Liver (tissue), 8 donors: ENCODE results near the gene SMIM45.

ENCODE experiments used
- DNase-seq: peaks from one replicate; pipeline ENCODE4 v3.0.0-alpha.2; 2017; ENCODE audit warnings: low spot score
- H3K27ac ChIP-seq, 2 donors: one replicate each; pipeline ENCODE4 v1.7.0; 2013; ENCODE audit warnings: inconsistent platforms in 2 of 2, low read length in 2 of 2, control low read depth in 1 of 2, low read depth in 1 of 2, mild to moderate bottlenecking in 1 of 2
- H3K27me3 ChIP-seq, 4 donors: one replicate each; pipeline versions ENCODE4 v1.6.1 to v1.7.0; 2013; ENCODE audit warnings: low read length in 3 of 4, inconsistent platforms in 1 of 4, mild to moderate bottlenecking in 1 of 4, moderate library complexity in 1 of 4; ENCODE audit not compliant: control insufficient read depth in 4 of 4, insufficient read depth in 4 of 4
- H3K36me3 ChIP-seq, 4 donors: one replicate each; pipeline versions ENCODE4 v1.6.1 to v1.7.0; 2013; ENCODE audit warnings: low read length in 3 of 4, mild to moderate bottlenecking in 3 of 4, low read depth in 1 of 4, moderate library complexity in 1 of 4; ENCODE audit not compliant: control insufficient read depth in 4 of 4, insufficient read depth in 3 of 4
- H3K4me1 ChIP-seq, 4 donors: one replicate each; pipeline versions ENCODE4 v1.6.1 to v1.7.0; 2013; ENCODE audit warnings: low read length in 3 of 4, mild to moderate bottlenecking in 3 of 4, moderate library complexity in 1 of 4; ENCODE audit not compliant: control insufficient read depth in 4 of 4, insufficient read depth in 4 of 4
- H3K4me3 ChIP-seq, 3 donors: one replicate each; pipeline versions ENCODE4 v1.6.1 to v1.7.0; 2013; ENCODE audit warnings: low read length in 3 of 3, control low read depth in 1 of 3, low read depth in 1 of 3, mild to moderate bottlenecking in 1 of 3
- H3K9ac ChIP-seq, 2 donors: one replicate each; pipeline ENCODE4 v1.7.0; 2013; ENCODE audit warnings: low read length in 2 of 2, mild to moderate bottlenecking in 2 of 2, moderate library complexity in 2 of 2, control low read depth in 1 of 2, low read depth in 1 of 2
- H3K9me3 ChIP-seq, 4 donors: one replicate each; pipeline versions ENCODE4 v1.6.1 to v1.7.0; 2013; ENCODE audit warnings: low read length in 3 of 4; ENCODE audit not compliant: control insufficient read depth in 4 of 4
- CTCF ChIP-seq: fragments of 150-350 bp; IDR thresholded peaks from 2 replicates; pipeline ENCODE4 v1.5.1; 2017; ENCODE audit warnings: improper control_type of control experiment, low read depth, low read length; ENCODE audit not compliant: missing input control
- EGR1 ChIP-seq, 2 donors: IDR thresholded peaks; 2 replicates each; pipeline ENCODE4 v1.6.1; 2016 to 2018; ENCODE audit warnings: antibody characterized with exemption in 2 of 2, low read depth in 2 of 2
- FOXA1 ChIP-seq: IDR thresholded peaks from 2 replicates; pipeline ENCODE4 v1.6.1; 2016; ENCODE audit warnings: antibody characterized with exemption
- FOXA2 ChIP-seq: IDR thresholded peaks from 2 replicates; pipeline ENCODE4 v1.6.1; 2016; ENCODE audit warnings: antibody characterized with exemption
- GABPA ChIP-seq, 2 donors: IDR thresholded peaks in 1 of 2; conservative IDR thresholded peaks in 1 of 2; 2 replicates each; pipeline ENCODE4 v1.6.1; 2016; ENCODE audit warnings: antibody characterized with exemption in 2 of 2, mild to moderate bottlenecking in 1 of 2, moderate library complexity in 1 of 2
- HNF4A ChIP-seq, 2 donors: conservative IDR thresholded peaks; 2 replicates each; pipeline ENCODE4 v1.6.1; 2016; ENCODE audit warnings: antibody characterized with exemption in 2 of 2, mild to moderate bottlenecking in 2 of 2
- HNF4G ChIP-seq: IDR thresholded peaks from 2 replicates; pipeline ENCODE4 v1.6.1; 2016; ENCODE audit warnings: antibody characterized with exemption
- JUND ChIP-seq, 2 donors: IDR thresholded peaks; 2 replicates each; pipeline ENCODE4 v1.6.1; 2016; ENCODE audit warnings: antibody characterized with exemption in 2 of 2
- NR2F2 ChIP-seq: IDR thresholded peaks from 2 replicates; pipeline ENCODE4 v1.6.1; 2016; ENCODE audit warnings: antibody characterized with exemption
- RAD21 ChIP-seq, 2 donors: IDR thresholded peaks; 2 replicates each; pipeline ENCODE4 v1.6.1; 2016; ENCODE audit warnings: antibody characterized with exemption in 2 of 2, mild to moderate bottlenecking in 2 of 2
- RXRA ChIP-seq, 2 donors: IDR thresholded peaks; 2 replicates each; pipeline ENCODE4 v1.6.1; 2017 to 2018; ENCODE audit warnings: antibody characterized with exemption in 2 of 2, mild to moderate bottlenecking in 1 of 2
- SP1 ChIP-seq: IDR thresholded peaks from 2 replicates; pipeline ENCODE4 v1.6.1; 2018; ENCODE audit warnings: antibody characterized with exemption, mild to moderate bottlenecking
- TAF1 ChIP-seq: conservative IDR thresholded peaks from 2 replicates; pipeline ENCODE4 v1.6.1; 2016; ENCODE audit warnings: antibody characterized with exemption, mild to moderate bottlenecking
- YY1 ChIP-seq: IDR thresholded peaks from 2 replicates; pipeline ENCODE4 v1.6.1; 2016; ENCODE audit warnings: antibody characterized with exemption, mild to moderate bottlenecking
- WGBS: extraction: QIAGEN DNeasy Blood & Tissue Kit; methylation state at CpG from one replicate; pipeline ENCODE4 v1.1.7; 2013; 5-methylcytosine and 5-hydroxymethylcytosine counted together
- TF ChIP-seq, protein P1 (sequence below): IDR thresholded peaks from 2 replicates; pipeline ENCODE4 v1.6.1; 2016; ENCODE audit warnings: antibody characterized with exemption
- TF ChIP-seq, protein P2 (sequence below): IDR thresholded peaks from 2 replicates; pipeline ENCODE4 v1.6.1; 2016; ENCODE audit warnings: antibody characterized with exemption
- TF ChIP-seq, protein P3 (sequence below): IDR thresholded peaks from 2 replicates; pipeline ENCODE4 v1.6.1; 2016; ENCODE audit warnings: antibody characterized with exemption, mild to moderate bottlenecking
- donor health status: healthy.
- donor health status: healthy.
- donor health status: healthy.
- donor health status: healthy.
- donor health status: healthy.

Gene SMIM45

GRCh38 chr22:41982865-41983264, 30.9 kb downstream of the SMIM45 start:
- Histone ChIP-seq H3K36me3 (no peaks in the 10 kb centered on the region), H3K27ac (no peak overlapping the region), H3K4me3 (no peak overlapping the region), H3K27me3 (no peaks in the 10 kb centered on the region), H3K4me1 (no peaks in the 10 kb centered on the region), H3K9me3 (no peaks in the 10 kb centered on the region), H3K9ac (no peak overlapping the region)
- TF ChIP-seq EGR1 (IDR thresholded peaks at IDR 0.05; ENCODE audit: low read depth in 2 of 2) (no peak), JUND (IDR thresholded peaks at IDR 0.05) (no peak), FOXA2 (no peak)
- DNase-seq: no peak
- 77% methylated on average over 5 of the region's 5 CpGs for WGBS

GRCh38 chr22:41983513-41984405, 31.8 kb downstream of the SMIM45 start:
- no peak for DNase-seq
- Histone ChIP-seq H3K4me3 (no peak overlapping the region), H3K27me3 (no peaks in the 10 kb centered on the region), H3K4me1 (no peaks in the 10 kb centered on the region), H3K9me3 (no peaks in the 10 kb centered on the region), H3K27ac (no peak overlapping the region), H3K9ac (no peak overlapping the region), H3K36me3 (no peaks in the 10 kb centered on the region)
- WGBS: 83% methylated on average over 6 of the region's 6 CpGs
- TF ChIP-seq, protein P1, sequence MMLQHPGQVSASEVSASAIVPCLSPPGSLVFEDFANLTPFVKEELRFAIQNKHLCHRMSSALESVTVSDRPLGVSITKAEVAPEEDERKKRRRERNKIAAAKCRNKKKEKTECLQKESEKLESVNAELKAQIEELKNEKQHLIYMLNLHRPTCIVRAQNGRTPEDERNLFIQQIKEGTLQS: no peak
- TF ChIP-seq NR2F2: no peak
- no peak for TF ChIP-seq CTCF

DNA sequence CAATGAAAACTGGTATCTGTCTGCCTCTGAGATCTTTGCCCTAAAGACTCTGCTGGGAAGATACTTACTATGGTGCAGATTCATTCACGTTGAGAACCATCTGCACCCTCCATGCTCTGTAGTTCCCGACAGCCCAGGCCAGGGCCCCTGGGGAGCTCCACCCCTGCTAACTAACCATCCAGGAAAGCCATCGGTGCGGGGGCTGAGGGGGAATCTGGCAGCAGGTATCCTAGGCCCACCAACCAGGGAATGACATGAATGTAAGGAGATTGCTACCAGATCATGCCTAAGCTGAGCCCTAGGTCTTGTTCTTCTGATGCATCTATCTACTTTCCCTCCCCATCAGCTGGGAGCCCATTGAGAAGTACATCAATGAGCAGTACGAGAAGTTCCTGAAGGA, 35.3 kb downstream of the SMIM45 start:
- Histone ChIP-seq H3K9me3 (no peaks in the 10 kb centered on the region), H3K27ac (no peak overlapping the region), H3K4me3 (no peak overlapping the region), H3K4me1 (no peaks in the 10 kb centered on the region), H3K9ac (no peak overlapping the region), H3K27me3 (no peaks in the 10 kb centered on the region), H3K36me3 (no peaks in the 10 kb centered on the region)
- no peak for DNase-seq
- WGBS: 97% methylated on average over 5 of the region's 5 CpGs
- TF ChIP-seq RAD21 (IDR thresholded peaks at IDR 0.05) (no peak), SP1 (no peak), FOXA1 (no peak), EGR1 (IDR thresholded peaks at IDR 0.05; ENCODE audit: low read depth in 2 of 2) (no peak), YY1 (no peak), JUND (IDR thresholded peaks at IDR 0.05) (no peak), CTCF (no peak), RXRA (IDR thresholded peaks at IDR 0.05) (no peak), FOXA2 (no peak), NR2F2 (no peak), TAF1 (no peak), HNF4A (conservative IDR thresholded peaks at IDR 0.05) (no peak), HNF4G (no peak), GABPA (IDR thresholded peaks at IDR 0.05 in 1 of 2, conservative IDR thresholded peaks at IDR 0.05 in 1 of 2) (no peak)
- TF ChIP-seq, protein P2, sequence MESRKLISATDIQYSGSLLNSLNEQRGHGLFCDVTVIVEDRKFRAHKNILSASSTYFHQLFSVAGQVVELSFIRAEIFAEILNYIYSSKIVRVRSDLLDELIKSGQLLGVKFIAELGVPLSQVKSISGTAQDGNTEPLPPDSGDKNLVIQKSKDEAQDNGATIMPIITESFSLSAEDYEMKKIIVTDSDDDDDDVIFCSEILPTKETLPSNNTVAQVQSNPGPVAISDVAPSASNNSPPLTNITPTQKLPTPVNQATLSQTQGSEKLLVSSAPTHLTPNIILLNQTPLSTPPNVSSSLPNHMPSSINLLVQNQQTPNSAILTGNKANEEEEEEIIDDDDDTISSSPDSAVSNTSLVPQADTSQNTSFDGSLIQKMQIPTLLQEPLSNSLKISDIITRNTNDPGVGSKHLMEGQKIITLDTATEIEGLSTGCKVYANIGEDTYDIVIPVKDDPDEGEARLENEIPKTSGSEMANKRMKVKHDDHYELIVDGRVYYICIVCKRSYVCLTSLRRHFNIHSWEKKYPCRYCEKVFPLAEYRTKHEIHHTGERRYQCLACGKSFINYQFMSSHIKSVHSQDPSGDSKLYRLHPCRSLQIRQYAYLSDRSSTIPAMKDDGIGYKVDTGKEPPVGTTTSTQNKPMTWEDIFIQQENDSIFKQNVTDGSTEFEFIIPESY: no peak
- TF ChIP-seq, protein P3, sequence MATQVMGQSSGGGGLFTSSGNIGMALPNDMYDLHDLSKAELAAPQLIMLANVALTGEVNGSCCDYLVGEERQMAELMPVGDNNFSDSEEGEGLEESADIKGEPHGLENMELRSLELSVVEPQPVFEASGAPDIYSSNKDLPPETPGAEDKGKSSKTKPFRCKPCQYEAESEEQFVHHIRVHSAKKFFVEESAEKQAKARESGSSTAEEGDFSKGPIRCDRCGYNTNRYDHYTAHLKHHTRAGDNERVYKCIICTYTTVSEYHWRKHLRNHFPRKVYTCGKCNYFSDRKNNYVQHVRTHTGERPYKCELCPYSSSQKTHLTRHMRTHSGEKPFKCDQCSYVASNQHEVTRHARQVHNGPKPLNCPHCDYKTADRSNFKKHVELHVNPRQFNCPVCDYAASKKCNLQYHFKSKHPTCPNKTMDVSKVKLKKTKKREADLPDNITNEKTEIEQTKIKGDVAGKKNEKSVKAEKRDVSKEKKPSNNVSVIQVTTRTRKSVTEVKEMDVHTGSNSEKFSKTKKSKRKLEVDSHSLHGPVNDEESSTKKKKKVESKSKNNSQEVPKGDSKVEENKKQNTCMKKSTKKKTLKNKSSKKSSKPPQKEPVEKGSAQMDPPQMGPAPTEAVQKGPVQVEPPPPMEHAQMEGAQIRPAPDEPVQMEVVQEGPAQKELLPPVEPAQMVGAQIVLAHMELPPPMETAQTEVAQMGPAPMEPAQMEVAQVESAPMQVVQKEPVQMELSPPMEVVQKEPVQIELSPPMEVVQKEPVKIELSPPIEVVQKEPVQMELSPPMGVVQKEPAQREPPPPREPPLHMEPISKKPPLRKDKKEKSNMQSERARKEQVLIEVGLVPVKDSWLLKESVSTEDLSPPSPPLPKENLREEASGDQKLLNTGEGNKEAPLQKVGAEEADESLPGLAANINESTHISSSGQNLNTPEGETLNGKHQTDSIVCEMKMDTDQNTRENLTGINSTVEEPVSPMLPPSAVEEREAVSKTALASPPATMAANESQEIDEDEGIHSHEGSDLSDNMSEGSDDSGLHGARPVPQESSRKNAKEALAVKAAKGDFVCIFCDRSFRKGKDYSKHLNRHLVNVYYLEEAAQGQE: no peak
